CD4-positive, alpha-beta T cell treated with Interleukin-4 for 1 hour (primary cell): Measurements from ENCODE around the gene CCNF.
"Not testable (repeated sequence)": the region's sequence is repeated elsewhere in the genome, so short reads cannot be mapped to it uniquely, and the experiment has no call there.

Experiments
- DNase-seq, 2 donors: peaks; one replicate each; pipeline ENCODE4 v3.0.0-alpha.2; 2020 to 2022

Gene CCNF, protein sequence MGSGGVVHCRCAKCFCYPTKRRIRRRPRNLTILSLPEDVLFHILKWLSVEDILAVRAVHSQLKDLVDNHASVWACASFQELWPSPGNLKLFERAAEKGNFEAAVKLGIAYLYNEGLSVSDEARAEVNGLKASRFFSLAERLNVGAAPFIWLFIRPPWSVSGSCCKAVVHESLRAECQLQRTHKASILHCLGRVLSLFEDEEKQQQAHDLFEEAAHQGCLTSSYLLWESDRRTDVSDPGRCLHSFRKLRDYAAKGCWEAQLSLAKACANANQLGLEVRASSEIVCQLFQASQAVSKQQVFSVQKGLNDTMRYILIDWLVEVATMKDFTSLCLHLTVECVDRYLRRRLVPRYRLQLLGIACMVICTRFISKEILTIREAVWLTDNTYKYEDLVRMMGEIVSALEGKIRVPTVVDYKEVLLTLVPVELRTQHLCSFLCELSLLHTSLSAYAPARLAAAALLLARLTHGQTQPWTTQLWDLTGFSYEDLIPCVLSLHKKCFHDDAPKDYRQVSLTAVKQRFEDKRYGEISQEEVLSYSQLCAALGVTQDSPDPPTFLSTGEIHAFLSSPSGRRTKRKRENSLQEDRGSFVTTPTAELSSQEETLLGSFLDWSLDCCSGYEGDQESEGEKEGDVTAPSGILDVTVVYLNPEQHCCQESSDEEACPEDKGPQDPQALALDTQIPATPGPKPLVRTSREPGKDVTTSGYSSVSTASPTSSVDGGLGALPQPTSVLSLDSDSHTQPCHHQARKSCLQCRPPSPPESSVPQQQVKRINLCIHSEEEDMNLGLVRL

DNA sequence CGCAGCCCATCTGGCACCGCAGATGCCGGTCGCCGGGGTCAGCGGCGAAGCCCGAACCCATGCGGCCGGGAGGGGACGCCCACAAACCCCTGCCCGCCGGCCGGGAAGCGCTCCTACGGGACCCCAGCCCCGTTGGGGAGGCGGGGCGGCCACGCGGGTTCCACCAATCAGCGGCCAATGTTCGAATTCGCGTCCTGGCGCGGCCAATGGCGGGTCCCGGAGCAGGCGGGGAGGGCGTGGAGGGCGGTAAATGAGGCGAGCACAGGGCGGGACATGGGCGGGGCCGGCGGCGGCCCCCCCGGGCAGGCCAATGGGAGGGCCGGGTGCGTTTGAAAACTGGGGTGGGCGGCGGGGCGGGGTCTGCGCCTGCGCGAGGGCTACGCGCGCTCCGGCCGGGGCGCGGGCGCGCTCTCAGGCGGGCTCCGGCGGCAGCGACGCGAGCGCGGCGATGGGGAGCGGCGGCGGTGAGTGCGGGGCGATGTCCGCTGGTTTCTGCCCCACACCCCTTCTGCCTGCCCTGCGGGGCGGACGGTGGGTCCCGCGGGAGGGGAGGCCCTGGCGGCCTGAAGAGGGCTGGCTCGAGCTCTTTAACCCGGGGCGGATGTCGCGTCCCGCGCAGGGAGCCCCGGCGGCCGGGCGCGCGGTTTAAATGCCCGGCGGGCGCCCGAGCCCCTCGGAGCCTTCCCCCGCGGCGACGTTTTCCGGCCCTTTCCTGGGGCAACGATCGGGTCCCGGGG lies at the start of gene CCNF:
Gene CCNF, plus strand, starts transcription at position 414 of the 737 bp plus-strand sequence. Its CDS starts 35 bp downstream, at position 449.
- DNase-seq = peak; percentile 97 to 98

- no peak for DNase-seq
Observed at GRCh38 chr16:2383501-2383900, 45.7 kb upstream of the CCNF start.

DNA sequence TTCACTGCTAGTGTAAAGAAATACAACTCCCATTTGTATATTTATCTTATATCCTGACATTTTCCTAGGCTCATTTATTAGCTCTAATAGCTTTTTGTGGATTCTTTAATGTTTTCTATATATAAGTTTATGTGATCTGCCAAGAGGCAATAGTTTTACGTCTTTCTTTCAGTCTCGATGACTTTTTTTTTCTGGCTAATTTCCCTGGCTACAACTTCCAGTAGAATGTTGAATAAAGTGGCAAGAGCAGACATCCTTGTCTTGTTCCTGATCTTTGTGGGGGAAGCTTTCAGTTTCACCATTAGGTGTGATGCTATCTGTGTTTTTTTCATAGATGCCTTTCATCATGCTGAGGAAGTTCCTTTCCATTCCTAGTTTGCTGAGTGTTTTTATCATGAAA lies 44.8 kb upstream of the CCNF start:
- DNase-seq = no peak

DNA sequence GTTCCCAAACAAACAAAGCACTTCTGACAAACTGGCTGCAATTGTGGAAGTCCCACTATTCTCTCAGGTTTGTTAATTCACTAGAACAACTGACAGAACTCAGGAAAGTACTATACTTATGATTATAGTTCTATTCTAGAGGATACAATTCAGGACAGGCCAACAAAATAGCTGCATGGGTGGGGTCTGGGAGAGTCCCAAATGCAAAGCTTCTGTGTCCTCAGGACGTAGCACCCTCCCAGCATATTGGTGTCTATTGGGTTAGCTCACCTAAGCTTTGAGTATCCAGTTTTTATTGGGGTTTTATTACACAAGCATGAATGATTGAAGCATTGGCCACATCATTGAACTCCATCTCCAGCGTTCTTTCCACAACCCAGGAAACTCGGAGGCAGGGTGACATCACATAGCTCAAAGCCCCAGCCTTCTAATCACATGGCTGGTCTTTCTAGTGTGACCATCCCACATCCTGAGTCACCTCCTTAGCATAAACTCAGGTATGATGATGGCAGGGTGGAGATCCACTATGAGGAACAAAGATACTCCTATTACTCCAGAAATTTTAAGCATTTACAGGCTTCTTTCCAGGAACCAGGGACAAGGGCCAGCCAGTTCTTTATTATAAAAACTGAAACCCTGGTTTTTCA lies 43.9 kb upstream of the CCNF start:
- DNase-seq = no peak

- not testable (repeated sequence) for DNase-seq
Observed at GRCh38 chr16:2385982-2386381, 43.3 kb upstream of the CCNF start.

GRCh38 chr16:2386990-2387389 lies 42.3 kb upstream of the CCNF start:
- DNase-seq = no peak

GRCh38 chr16:2388139-2388874 lies 40.9 kb upstream of the CCNF start:
- DNase-seq = no peak

DNA sequence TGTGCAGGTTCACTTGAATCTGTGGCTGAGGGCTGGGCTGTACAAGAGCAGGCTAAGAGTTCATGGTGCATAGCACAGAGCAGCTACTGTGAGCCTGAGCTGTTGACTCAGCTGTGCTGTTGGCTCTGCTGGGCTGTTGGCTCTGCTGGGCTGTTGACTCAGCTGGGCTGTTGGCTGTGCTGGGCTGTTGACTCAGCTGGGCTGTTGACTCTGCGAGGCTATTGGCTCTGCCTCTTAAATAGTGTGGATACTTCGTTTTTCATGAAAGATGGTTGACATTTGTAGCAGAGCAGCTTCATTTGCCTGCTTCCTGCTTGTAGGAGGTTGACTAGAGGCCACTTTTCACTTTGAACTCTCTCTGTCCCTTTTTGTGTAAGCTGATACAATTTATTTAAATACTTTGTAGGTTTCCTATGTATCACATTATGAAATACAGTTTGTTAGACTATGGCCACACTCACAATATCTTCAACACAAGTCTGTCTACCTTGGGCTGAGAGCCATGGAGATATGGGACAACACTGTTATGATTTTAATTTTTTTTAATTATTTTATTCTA lies 40.3 kb upstream of the CCNF start:
- DNase-seq = no peak

DNA sequence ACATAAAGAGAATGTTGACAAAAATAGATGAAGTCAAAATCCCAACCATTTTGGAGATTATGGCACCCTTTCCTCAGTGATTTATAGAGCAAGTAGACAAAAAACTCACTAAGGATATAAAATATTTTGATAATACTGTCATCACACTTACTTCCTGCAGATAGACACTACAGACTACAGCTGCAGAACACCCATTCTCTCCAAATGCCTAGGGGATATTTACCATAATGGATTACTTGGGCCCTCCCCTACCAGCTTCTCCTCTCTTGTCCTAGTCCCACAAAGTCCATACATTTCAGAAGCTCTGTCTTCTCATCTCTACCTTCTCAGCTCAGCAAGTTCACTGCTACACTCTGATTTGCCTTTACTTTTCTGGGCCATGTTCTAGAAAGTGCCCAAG lies 37.2 kb upstream of the CCNF start:
- no peak for DNase-seq

DNA sequence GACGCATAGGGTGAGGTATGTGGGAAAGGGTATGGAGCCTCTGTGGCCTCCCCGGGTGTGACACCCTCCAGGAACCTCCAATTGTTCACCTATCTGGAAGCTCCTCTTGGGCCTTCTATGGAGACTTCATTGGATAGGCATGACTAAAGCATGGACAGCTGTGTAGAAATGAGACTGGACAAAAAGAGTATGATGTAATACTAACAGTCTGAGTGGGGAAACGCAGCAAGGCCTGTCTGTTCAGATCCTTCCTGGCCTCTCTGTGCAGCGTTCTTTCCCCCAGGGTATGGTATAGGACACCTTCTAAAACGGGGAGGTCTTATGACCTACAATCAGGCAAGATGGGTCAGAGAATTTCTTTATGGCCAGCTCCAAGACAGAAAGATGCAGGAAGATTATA lies 30.7 kb upstream of the CCNF start:
- DNase-seq = no peak

DNA sequence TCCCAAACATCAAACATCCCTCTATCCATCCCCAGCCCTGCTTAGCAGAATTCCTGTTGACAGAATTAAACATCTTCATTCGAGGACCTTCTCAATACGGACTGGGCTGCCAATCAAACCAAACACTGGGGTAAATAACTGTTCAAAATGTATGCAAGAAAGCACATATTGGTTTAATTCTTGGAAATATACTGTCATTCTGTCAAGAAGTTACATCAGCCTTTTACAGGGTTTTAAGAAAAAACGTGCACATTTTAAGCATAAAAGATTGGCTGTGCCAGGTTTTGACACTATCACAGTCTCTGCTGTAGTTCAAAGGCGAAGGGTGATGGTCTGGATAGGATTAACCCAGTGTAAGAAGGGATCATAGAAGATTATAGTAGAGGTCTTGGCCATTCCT lies 25.1 kb upstream of the CCNF start:
- DNase-seq = no peak

GRCh38 chr16:2415085-2415484 lies 14.2 kb upstream of the CCNF start:
- DNase-seq = no peak

DNA sequence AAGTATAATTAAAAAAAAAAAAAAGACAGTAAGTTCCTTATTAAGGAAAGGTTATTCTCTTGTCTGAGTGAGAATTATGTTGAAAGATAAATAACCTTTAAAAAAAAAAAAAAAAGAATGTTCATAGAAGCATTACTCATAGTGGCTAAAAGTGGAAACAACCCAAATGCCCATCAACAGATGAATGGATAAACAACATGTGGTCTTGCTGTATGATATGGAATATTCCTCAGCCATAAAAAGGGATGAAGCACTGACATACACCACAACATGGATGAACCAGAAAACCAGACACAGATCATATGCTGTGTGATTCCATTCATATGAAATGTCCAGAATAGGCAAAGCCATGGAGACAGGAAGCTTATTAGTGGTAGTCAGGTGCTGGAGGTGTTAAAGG lies 9.2 kb upstream of the CCNF start:
- DNase-seq = no peak

GRCh38 chr16:2422123-2422867 lies 7.0 kb upstream of the CCNF start:
- peak in 1 of 2 donors; percentile 8 for DNase-seq

DNA sequence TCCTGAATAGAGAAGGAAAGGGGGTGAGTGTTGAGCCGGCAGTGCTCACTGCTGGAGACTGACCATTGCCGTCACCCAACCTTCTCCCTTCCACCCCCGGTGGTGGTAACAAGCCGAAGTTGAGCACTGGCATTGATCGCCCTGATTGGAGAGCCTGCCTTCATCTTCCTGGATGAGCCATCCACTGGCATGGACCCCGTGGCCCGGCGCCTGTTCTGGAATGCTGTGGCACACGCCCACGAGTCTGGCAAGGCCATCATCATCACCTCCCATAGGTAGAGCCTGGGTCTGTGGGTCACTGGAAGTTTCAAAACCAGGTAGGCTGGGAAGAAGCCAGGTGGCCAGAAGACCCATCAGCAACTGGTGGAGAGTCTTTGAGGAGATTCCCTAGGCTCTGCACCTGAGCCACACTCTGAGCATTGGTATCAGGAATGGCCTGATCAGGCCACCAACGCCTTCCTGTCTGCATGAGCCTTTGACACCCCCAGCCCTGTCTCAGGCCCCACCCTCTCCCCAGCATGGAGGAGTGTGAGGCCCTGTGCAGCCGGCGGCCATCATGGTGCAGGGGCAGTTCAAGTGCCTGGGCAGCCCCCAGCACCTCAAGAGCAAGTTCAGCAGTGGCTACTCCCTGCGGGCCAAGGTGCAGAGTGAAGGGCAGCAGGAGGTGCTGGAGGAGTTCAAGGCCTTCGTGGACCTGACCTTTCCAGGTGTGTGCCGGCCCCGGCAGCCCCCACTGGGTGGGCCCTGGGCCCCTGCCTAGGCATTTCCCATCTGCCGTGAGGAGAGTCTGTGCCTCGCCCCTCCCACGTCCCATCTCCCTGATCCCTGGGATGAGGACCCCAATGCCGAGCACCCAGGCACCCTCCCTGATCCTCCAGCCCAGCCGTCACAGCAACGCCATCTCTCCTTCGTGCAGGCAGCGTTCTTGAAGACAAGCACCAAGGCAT lies 4.9 kb upstream of the CCNF start:
- no peak for DNase-seq

- DNase-seq = no peak
Observed at GRCh38 chr16:2425008-2425518, 4.2 kb upstream of the CCNF start.

GRCh38 chr16:2425825-2426430 lies 3.3 kb upstream of the CCNF start:
- DNase-seq = no peak

DNA sequence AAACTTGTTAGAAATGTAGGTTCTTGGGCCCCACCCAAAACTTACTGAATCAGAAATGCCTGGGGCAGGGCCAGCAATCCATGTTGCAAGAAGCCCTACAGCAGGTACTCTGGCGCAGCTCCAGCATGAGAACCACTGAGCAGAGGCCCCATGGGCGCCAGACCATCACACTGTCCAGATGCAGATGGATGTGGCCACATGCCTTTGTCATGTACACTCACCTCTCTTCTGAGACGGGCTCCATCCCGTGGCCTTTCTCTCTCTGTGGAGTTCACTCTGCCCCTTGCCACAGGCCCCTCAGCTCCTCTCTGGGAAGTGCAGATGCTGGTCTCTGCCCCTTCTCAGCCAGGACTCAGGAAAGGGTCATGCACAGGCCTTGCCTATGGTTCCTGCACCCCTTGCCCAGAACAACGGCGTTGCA lies 2.3 kb upstream of the CCNF start:
- no peak for DNase-seq

DNA sequence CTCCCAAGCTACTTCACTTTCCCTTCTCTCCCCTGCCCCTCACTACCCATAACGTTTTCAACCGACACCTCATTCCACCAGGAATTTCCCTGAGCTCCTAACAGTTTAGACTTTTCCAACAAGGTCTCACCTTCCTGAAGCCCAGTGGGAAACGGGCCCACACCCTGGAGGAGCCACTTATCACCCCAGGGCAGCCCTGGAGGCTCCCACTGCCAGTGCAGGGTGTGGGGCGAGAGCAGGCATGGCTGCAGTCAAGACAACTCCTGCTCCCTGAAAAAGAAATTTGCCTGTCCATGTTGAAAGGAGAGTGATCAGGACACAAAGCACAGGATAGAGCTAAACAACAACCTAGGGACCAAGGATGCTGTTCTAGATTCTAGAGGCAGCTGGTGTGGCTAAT lies 1.7 kb upstream of the CCNF start:
- DNase-seq = no peak
